ENCODE data around the gene MYH11. TPM values are rescaled to one million over a fixed set of nuclear protein-coding genes. Genes with fewer than 3 reads are reported as not detected.

Gene MYH11
- total RNA-seq, 2 donors from 2014 or later = 0.09 to 0.29 TPM

- H3K9ac ChIP-seq (ENCODE audit: extremely low read depth, low read length, poor library complexity, severe bottlenecking) = no peak overlapping the region
- H3K27ac Mint-ChIP-seq = no peak overlapping the region
- H3K27ac ChIP-seq (ENCODE audit: low read depth, low read length) = no peak overlapping the region
- H3K36me3 Mint-ChIP-seq (ENCODE audit: low read depth) = no peaks in the 10 kb centered on the region
- peaks cover 89% of the 10 kb centered on the region for H3K27me3 Mint-ChIP-seq (ENCODE audit: insufficient read depth)
- H3K4me1 ChIP-seq (ENCODE audit: control insufficient read depth, insufficient read depth, low read length) = no peaks in the 10 kb centered on the region
- H3K36me3 ChIP-seq (ENCODE audit: control insufficient read depth, insufficient read depth, low read length) = no peaks in the 10 kb centered on the region
- no peaks in the 10 kb centered on the region for H3K9me3 Mint-ChIP-seq
- no peak overlapping the region for H3K4me3 ChIP-seq (ENCODE audit: low read length)
- 87 to 93% methylated on average over 12 to 13 of the region's 13 CpGs for WGBS, 2 experiments (ENCODE audit: insufficient coverage in 1 of 2, insufficient read length in 1 of 2)
- no peaks in the 10 kb centered on the region for H3K9me3 ChIP-seq (ENCODE audit: control insufficient read depth, low read length)
- peak; percentile 59 for DNase-seq
- peaks cover 75% of the 10 kb centered on the region for H3K27me3 ChIP-seq (ENCODE audit: control insufficient read depth, insufficient read depth, low read length, poor library complexity, severe bottlenecking)
- TF ChIP-seq CTCF (conservative IDR thresholded peaks at IDR 0.05) = peak; percentile 18
- no peak overlapping the region for H3K4me3 Mint-ChIP-seq
- H3K4me1 Mint-ChIP-seq = peaks cover 5% of the 10 kb centered on the region
Measured at GRCh38 chr16:15782573-15783365, 74.1 kb downstream of the MYH11 start.

- Mint-ChIP-seq H3K9me3 (no peaks in the 10 kb centered on the region), H3K4me1 (peaks cover 5% of the 10 kb centered on the region), H3K27ac (no peak overlapping the region), H3K27me3 (ENCODE audit: insufficient read depth) (peaks cover 90% of the 10 kb centered on the region), H3K36me3 (ENCODE audit: low read depth) (no peaks in the 10 kb centered on the region), H3K4me3 (no peak overlapping the region)
- H3K9me3 ChIP-seq (ENCODE audit: control insufficient read depth, low read length) = no peaks in the 10 kb centered on the region
- no peak for TF ChIP-seq CTCF (conservative IDR thresholded peaks at IDR 0.05)
- no peaks in the 10 kb centered on the region for H3K4me1 ChIP-seq (ENCODE audit: control insufficient read depth, insufficient read depth, low read length)
- peaks cover 74% of the 10 kb centered on the region for H3K27me3 ChIP-seq (ENCODE audit: control insufficient read depth, insufficient read depth, low read length, poor library complexity, severe bottlenecking)
- WGBS, 2 experiments (ENCODE audit: insufficient coverage in 1 of 2, insufficient read length in 1 of 2) = 94 to 100% methylated on average over 2 of the region's 3 CpGs
- no peak for DNase-seq
- no peak overlapping the region for H3K9ac ChIP-seq (ENCODE audit: extremely low read depth, low read length, poor library complexity, severe bottlenecking)
- H3K4me3 ChIP-seq (ENCODE audit: low read length) = no peak overlapping the region
- H3K27ac ChIP-seq (ENCODE audit: low read depth, low read length) = no peak overlapping the region
- H3K36me3 ChIP-seq (ENCODE audit: control insufficient read depth, insufficient read depth, low read length) = no peaks in the 10 kb centered on the region
Measured at GRCh38 chr16:15781650-15782049, 75.2 kb downstream of the MYH11 start.

- no peak for DNase-seq
- H3K9me3 ChIP-seq (ENCODE audit: control insufficient read depth, low read length) = no peaks in the 10 kb centered on the region
- 92 to 94% methylated on average over 4 to 7 of the region's 7 CpGs for WGBS, 2 experiments (ENCODE audit: insufficient coverage in 1 of 2, insufficient read length in 1 of 2)
- Mint-ChIP-seq H3K27ac (no peak overlapping the region), H3K4me3 (no peak overlapping the region), H3K9me3 (no peaks in the 10 kb centered on the region), H3K4me1 (peaks cover 5% of the 10 kb centered on the region), H3K27me3 (ENCODE audit: insufficient read depth) (peaks cover 90% of the 10 kb centered on the region), H3K36me3 (ENCODE audit: low read depth) (no peaks in the 10 kb centered on the region)
- H3K27me3 ChIP-seq (ENCODE audit: control insufficient read depth, insufficient read depth, low read length, poor library complexity, severe bottlenecking) = peaks cover 75% of the 10 kb centered on the region
- no peaks in the 10 kb centered on the region for H3K4me1 ChIP-seq (ENCODE audit: control insufficient read depth, insufficient read depth, low read length)
- no peaks in the 10 kb centered on the region for H3K36me3 ChIP-seq (ENCODE audit: control insufficient read depth, insufficient read depth, low read length)
- H3K4me3 ChIP-seq (ENCODE audit: low read length) = no peak overlapping the region
- no peak overlapping the region for H3K27ac ChIP-seq (ENCODE audit: low read depth, low read length)
- TF ChIP-seq CTCF (conservative IDR thresholded peaks at IDR 0.05) = no peak
- no peak overlapping the region for H3K9ac ChIP-seq (ENCODE audit: extremely low read depth, low read length, poor library complexity, severe bottlenecking)
Measured at GRCh38 chr16:15780805-15781204, 76.0 kb downstream of the MYH11 start.
